GM21390 (cell line): Measurements from ENCODE around the gene PCCA.

Experiments
- ATAC-seq: cut with Tn5 transposase; IDR thresholded peaks from one replicate; pipeline ENCODE4 v1.9.1; 2021; ENCODE audit not compliant: unreplicated experiment

PCCA gene

GRCh38 chr13:100536643-100537180 is 447.8 kb downstream of the PCCA start:
- ATAC-seq: no peak

- no peak for ATAC-seq
These were observed 448.6 kb downstream of the PCCA start for GRCh38 chr13:100537486-100537885.

- ATAC-seq: no peak
These were observed 449.1 kb downstream of the PCCA start for GRCh38 chr13:100537951-100538462.

GRCh38 chr13:100540621-100541020 is 451.7 kb downstream of the PCCA start:
- ATAC-seq: no peak

- ATAC-seq: no peak
These were observed 453.3 kb downstream of the PCCA start for GRCh38 chr13:100541897-100542825.

DNA sequence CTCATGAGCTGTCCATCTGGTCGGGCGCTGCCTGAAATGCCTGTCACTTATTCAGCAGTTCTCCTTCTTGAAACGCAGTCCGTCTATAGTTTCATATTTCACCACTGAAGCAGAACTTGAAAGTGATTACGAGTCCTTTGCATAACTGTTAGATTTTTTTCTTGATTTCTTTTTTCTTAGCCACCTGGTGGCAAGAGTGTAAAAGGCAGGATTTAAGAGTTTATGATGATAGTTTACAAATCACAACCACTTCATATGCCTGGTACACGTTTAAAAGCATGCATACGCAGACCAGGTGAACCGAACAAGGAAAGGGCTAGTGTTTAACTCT is 453.9 kb downstream of the PCCA start:
- peak; percentile 92 for ATAC-seq

GRCh38 chr13:100543872-100544602 is 455.1 kb downstream of the PCCA start:
- no peak for ATAC-seq

DNA sequence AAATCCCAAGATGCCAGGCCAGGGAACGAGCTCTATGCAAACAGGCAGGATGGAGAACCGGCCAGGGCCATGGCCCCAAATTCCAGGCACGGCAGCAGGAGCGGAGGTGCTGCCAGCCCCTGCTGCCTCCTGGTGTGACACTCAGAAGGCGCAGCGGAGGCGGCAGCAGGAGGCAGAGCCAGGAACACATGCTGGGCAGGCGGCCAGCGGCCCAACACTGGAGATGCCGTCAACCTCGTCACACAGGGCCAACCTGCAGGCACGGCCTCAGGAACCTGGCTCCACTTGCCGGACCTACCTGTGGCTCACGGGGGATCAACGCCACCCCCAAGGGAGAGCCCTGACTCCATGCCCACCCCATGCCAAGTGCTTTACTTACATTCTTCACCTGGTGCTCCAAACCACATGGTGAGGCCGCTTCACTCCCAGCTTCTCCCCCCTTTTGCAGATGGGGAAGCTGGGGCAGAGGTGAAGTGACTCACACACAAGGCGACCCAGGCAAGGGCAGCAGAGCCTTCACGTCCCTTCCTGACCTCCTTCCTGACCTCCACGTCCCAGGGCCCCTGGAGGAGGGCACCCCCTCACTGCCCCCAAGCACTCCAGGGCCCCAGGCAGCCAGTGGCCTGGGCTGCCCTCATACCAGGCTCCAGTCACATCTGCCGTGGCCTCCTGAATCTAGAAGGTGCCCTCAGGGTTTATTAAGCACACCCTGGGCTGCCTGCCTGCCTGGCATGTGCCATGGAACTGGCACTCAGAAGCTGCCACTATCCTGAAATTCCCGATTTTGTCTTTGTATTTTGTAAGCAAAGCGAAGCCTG is 456.2 kb downstream of the PCCA start:
- no peak for ATAC-seq

DNA sequence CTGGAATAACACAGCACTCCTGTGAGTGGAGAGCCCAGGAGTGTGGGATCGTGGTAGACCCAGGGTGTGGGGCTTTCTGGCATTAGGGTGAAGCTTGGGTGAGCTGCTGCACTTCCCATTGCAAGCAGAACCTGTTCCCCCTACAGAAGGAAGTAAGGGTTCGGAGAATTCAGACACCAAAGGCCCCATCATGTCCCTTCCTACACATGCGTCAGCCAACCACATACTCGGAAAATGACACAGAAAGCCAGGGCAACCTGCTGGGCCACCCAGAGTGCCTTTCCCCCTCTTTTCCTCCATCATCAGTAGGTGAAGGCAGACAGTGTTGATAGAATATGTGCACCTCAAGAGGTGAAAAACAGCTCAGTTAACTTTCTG is 456.8 kb downstream of the PCCA start:
- no peak for ATAC-seq

- no peak for ATAC-seq
These were observed 458.0 kb downstream of the PCCA start for GRCh38 chr13:100546713-100547405.

DNA sequence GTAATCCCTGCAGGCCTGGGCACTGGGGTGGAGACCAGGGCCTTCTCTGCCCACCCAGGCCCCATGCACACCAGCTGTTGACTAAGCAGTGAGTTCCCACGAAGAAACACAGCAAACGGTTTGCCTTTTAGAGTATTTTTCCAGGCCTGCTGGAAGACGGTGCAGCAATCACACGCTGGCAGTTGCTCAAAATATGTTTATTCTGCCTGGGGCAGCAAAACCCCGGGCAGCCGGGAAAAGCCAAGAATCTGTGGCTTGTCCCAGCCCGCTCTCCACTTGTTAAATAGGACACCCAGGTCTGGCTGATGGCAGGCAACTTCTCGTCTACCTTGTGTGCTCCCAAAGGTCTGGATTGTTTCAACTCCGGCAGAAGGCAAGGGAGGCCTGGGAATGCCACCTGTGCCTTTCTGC is 458.9 kb downstream of the PCCA start:
- ATAC-seq: no peak

DNA sequence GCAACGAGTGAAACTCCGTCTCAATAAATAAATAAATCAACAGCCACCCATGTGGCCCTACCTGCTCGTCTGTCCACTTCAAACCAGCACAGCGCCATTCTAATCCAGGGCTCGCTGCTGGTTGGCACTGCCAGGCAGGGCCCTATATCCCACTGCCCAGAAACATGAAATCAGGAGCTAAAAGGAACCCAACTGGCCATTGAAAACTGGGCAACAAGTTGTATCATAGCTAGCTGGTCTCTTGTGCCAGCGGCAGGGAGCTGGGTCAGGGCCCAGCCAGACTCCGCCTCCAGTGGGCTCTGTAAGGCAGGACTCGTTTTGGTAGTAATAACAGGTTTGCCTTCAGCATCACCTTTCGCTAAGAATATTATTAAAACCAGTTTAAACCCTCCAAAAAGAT is 460.4 kb downstream of the PCCA start:
- ATAC-seq: no peak

GRCh38 chr13:100552755-100553154 is 463.9 kb downstream of the PCCA start:
- ATAC-seq: no peak

GRCh38 chr13:100559886-100560285 is 471.0 kb downstream of the PCCA start:
- ATAC-seq: no peak

GRCh38 chr13:100560498-100561157 is 471.7 kb downstream of the PCCA start:
- ATAC-seq: no peak

GRCh38 chr13:100561158-100561499 is 472.2 kb downstream of the PCCA start:
- ATAC-seq: no peak

DNA sequence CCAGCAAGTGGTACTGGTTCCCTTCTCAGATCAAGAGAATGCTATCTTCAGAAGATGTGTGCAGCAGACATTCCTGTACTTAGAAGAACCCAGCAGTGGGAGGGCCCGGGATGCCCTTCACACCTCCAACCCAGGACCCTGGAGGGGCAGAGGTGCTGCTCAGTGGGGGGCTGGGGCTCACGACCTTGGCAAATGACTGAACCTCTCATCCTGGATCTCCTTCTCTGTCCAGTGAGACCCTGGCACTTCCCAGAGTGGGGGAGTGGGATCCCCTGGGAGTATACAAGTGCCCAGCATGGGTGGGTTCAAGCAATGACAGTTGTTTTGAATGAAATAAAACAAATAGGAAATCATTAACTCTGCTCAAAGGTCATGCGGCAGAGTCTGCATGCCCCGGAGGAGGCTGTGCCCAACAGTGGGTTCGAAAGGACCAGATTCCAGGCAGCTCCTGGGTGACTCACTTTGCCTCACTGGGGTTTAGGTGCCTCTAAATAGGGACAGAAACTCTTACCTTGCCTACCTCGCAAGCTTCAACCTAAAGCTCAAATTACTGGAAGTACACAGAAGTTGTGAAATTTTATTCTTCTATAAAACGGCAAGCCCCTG is 472.8 kb downstream of the PCCA start:
- ATAC-seq: no peak

DNA sequence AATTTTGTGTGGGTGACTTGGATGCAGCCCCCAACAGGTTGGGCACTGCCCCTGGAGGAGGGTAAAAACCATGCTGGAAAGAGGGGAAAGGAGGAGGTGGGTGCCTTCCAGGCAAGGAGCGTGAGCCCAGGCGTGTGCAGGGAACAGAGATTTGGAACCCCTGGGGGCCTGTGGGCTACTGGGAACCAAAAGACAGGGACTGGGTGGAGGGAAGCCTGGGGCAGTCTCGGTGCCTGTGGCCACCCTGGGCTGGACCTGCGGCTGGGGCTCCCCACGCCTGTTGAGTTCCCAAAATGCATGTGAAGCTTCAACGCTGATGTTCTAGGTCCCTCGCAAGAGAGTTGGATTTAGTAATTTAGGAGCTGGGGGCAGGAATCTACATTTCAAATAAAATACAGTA is 474.9 kb downstream of the PCCA start:
- no peak for ATAC-seq

GRCh38 chr13:100564444-100565223 is 475.7 kb downstream of the PCCA start:
- no peak for ATAC-seq
